Suprapubic skin (tissue), 4 donors: ENCODE data around the gene NUDT4. TPM values are rescaled to one million over a fixed set of nuclear protein-coding genes. Genes with fewer than 3 reads are reported as not detected.
A peak's percentile ranks its signal among the peaks of the same experiment; 100 is the strongest.

Source experiments
- DNase-seq, 2 donors: peaks; one replicate each; pipeline ENCODE4 v3.0.0-alpha.2; 2019; ENCODE audit warnings: low spot score in 2 of 2
- H3K27ac ChIP-seq: fragments of 200-600 bp; sonication (generic); one replicate; pipeline ENCODE4 v1.5.1; 2019
- H3K27me3 ChIP-seq: fragments of 200-600 bp; sonication (generic); one replicate; pipeline ENCODE4 v1.5.1; 2019
- H3K36me3 ChIP-seq: fragments of 200-600 bp; sonication (generic); one replicate; pipeline ENCODE4 v1.5.1; 2019
- H3K4me1 ChIP-seq: fragments of 200-600 bp; sonication (generic); one replicate; pipeline ENCODE4 v1.5.1; 2019
- H3K4me3 ChIP-seq: fragments of 200-600 bp; sonication (generic); one replicate; pipeline ENCODE4 v1.5.1; 2019; ENCODE audit warnings: mild to moderate bottlenecking
- H3K9me3 ChIP-seq: fragments of 200-600 bp; sonication (generic); one replicate; pipeline ENCODE4 v1.5.1; 2019
- EP300 ChIP-seq: sonication (generic); formaldehyde crosslinking; IDR thresholded peaks from one replicate; pipeline ENCODE4 v1.6.1; 2017; ENCODE audit warnings: antibody characterized with exemption
- POLR2A ChIP-seq, 2 donors: fragments of 450-650 bp; IDR thresholded peaks; one replicate each; pipeline ENCODE4 v1.6.1; 2017; ENCODE audit warnings: antibody characterized with exemption in 2 of 2, mild to moderate bottlenecking in 2 of 2, moderate library complexity in 2 of 2
- POLR2AphosphoS5 ChIP-seq, 3 donors: sonication (generic); formaldehyde crosslinking; IDR thresholded peaks; one replicate each; pipeline ENCODE4 v1.6.1; 2017; ENCODE audit warnings: antibody characterized with exemption in 3 of 3
- WGBS: methylation state at CpG from one replicate; pipeline ENCODE4 v1.1.5; 2018; 5-methylcytosine and 5-hydroxymethylcytosine counted together
- total RNA-seq, 4 donors: library from RNA; depleted of rRNA; stranded (reverse); fragments of >200 nt; gene quantifications; one replicate each; pipeline ENCODE4 v1.1.0, GENCODE V29; 2016
- TF ChIP-seq, protein P1 (sequence below), 2 donors: fragments of 200-600 bp in 1 of 2; fragments of 450-650 bp in 1 of 2; sonication (generic) in 1 of 2; IDR thresholded peaks; one replicate each; pipeline ENCODE4 v1.5.1; 2016 to 2019; ENCODE audit warnings: antibody characterized with exemption in 2 of 2, mild to moderate bottlenecking in 1 of 2, moderate library complexity in 1 of 2

NUDT4 gene
- total RNA-seq, 4 donors from 2014 or later, result 27.1 to 46.7 (median 34.5) TPM

DNA sequence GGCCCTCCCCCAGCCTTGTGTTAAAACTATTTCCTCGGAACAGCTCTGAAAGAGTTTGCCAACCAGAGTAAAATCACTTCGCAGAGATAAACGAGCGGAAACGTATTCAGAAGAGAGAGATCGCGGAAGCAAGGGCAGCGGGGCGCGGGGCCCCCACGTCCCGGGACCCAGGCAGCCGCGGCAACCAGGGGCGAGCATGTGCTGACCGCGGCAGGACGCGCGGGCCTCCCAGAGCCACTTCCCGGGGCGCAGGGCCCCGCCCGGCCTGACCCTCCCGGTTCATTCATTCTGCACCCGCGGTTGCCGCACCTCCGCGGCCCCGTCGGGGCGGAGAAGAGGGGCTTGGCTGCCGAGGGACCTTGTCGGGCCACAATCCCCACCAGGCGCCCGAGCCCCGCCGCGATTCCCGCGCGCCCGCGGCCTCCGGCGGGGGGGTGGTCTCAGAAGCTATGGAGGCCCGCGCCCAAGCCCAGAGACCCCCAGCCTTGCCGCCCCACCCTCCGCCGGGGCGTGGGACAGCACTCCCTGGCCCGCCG lies 63.4 kb downstream of the NUDT4 start:
- WGBS, result under 1% methylated on average over 13 of the region's 55 CpGs
- peak in 1 of 2 donors; percentile 79 for DNase-seq
- H3K4me1 ChIP-seq, result peaks cover 31% of the 10 kb centered on the region
- H3K27ac ChIP-seq, result peak overlapping the region; percentile 95
- no peaks in the 10 kb centered on the region for H3K36me3 ChIP-seq
- no peaks in the 10 kb centered on the region for H3K27me3 ChIP-seq
- H3K9me3 ChIP-seq, result no peaks in the 10 kb centered on the region
- H3K4me3 ChIP-seq, result peak overlapping the region; percentile 99
- TF ChIP-seq, protein P1, sequence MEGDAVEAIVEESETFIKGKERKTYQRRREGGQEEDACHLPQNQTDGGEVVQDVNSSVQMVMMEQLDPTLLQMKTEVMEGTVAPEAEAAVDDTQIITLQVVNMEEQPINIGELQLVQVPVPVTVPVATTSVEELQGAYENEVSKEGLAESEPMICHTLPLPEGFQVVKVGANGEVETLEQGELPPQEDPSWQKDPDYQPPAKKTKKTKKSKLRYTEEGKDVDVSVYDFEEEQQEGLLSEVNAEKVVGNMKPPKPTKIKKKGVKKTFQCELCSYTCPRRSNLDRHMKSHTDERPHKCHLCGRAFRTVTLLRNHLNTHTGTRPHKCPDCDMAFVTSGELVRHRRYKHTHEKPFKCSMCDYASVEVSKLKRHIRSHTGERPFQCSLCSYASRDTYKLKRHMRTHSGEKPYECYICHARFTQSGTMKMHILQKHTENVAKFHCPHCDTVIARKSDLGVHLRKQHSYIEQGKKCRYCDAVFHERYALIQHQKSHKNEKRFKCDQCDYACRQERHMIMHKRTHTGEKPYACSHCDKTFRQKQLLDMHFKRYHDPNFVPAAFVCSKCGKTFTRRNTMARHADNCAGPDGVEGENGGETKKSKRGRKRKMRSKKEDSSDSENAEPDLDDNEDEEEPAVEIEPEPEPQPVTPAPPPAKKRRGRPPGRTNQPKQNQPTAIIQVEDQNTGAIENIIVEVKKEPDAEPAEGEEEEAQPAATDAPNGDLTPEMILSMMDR (IDR thresholded peaks at IDR 0.05), result no peak

DNA sequence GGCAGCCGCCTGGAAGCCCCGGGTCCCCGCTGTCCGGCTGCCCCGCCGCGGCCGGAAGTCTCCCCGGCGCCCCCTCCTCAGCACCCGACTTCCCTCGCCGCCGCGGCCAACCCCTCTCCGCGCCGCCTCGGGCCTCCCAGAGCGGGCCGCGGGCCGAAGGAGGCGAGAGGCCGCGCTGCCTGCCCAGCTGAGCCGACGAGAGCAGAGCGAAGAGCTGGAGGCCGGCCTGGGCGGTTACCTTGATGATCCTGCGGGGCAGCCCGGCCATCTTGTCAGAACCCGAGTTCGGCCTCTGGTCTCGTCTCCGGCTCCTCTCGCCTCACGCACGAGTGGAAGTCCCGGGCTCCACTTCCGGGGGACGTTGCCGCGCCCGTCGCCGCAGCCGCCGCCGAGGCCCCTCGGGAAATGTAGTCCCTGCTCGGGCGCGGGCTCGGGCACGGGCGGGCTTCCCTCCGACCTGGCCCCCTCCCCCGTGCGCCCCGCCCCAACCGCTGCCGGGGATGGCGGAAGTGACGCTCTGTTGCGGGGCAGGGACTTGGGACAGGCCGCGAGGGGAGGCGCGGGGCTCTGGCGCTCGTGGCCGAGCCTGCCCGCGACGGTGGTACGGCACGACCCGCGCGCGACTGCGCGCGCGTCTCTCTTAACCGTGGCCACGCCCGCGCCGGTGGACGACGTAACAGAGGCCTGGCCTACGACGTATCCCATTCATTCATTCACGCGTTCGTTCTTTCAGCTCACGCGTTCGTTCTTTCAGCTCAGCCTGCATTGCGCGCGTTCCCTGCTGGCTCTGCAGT lies 64.1 kb downstream of the NUDT4 start, which contains the start of gene UBE2N:
Gene UBE2N, minus strand, starts transcription at position 331 of the 794 bp plus-strand sequence. Its CDS starts 63 bp downstream, at position 268.
- Histone ChIP-seq H3K27me3 (no peaks in the 10 kb centered on the region), H3K9me3 (no peaks in the 10 kb centered on the region), H3K27ac (peak within 1 kb of the TSS; percentile 95), H3K36me3 (no peaks in the 10 kb centered on the region), H3K4me3 (peak within 1 kb of the TSS; percentile 99), H3K4me1 (peaks cover 31% of the 10 kb centered on the region)
- peak; percentile 98 for DNase-seq
- TF ChIP-seq, protein P1 (IDR thresholded peaks at IDR 0.05), result no peak
- TF ChIP-seq POLR2A (IDR thresholded peaks at IDR 0.05) (peak in 1 of 2 donors; percentile 43), POLR2AphosphoS5 (IDR thresholded peaks at IDR 0.05) (peak; percentile 16 to 30 (median 23))
- under 1% methylated on average over 33 of the region's 105 CpGs for WGBS

DNA sequence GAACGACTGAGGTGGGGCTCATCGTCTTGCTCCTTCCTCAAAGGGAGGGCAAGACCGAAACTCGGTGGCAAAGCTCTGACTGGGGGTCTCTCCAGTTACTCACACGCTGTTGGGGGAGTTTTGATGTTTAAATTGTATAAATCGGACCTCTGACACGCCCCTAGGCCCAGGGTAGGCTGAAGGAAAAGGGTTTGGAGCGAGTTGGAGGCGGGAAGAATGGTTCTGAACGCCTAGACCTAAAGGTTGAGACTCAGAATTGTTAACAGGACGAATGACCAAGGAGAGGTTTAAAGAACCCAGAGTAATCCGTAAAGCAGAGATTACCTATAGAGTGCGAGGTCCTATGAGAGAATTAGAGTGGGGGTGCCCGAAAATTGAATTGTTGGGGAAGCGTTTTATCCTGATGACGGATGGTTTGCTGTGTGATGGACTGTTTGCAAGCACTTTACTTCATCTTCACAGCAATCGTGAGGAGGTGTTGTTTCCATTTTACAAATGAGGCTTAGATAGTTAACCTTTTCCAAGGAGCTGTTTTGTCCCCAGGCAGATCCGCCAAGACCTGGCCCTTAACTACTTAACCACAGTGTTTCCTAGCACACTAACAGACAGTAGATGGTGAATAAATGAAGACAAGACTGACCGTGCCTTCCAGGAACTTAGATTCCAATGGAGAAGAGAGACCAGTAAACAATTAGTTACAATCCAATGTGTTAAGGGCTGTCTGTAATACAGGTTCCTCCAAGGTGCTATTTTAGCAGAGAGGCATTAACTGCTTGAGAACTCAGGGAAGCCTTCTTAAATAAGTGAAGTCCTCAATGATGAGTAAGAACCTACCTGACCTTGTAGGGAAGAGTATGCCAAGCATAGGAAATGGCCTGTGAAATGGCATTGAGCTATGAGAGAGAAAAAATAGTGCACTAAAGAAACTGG lies 65.0 kb downstream of the NUDT4 start:
- H3K4me3 ChIP-seq, result peak overlapping the region; percentile 99
- no peak for DNase-seq
- no peaks in the 10 kb centered on the region for H3K9me3 ChIP-seq
- no peaks in the 10 kb centered on the region for H3K36me3 ChIP-seq
- peak overlapping the region; percentile 95 for H3K27ac ChIP-seq
- 8% methylated on average over 17 of the region's 19 CpGs for WGBS
- no peaks in the 10 kb centered on the region for H3K27me3 ChIP-seq
- no peak for TF ChIP-seq POLR2AphosphoS5 (IDR thresholded peaks at IDR 0.05)
- no peak for TF ChIP-seq EP300
- no peak for TF ChIP-seq POLR2A (IDR thresholded peaks at IDR 0.05)
- TF ChIP-seq, protein P1 (IDR thresholded peaks at IDR 0.05), result no peak
- H3K4me1 ChIP-seq, result peaks cover 31% of the 10 kb centered on the region

DNA sequence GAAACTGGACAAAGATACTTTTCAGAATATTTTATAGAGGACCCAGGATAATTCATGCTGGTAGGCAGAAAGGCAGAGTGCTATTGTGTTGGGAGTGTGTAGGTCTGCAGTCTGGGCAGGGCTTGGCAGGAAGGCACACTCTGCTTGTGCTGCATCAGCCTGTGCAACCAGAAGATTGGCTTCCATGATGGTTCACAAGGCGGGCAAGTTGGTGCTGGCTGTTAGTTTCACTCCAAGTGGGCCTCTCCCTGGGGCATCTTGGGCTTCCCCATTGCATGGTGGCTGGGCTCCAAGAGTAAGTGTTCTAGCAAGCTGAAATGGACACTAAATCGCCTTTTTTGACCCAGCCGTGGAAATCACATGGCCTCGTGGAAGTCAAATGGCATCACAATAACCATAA lies 65.9 kb downstream of the NUDT4 start:
- no peak for DNase-seq
- 43% methylated on average over 4 of the region's 4 CpGs for WGBS

More for the DNA sequence above, 65.9 kb downstream of the NUDT4 start:
- Histone ChIP-seq H3K4me3 (no peak overlapping the region), H3K9me3 (no peaks in the 10 kb centered on the region), H3K27me3 (no peaks in the 10 kb centered on the region), H3K27ac (no peak overlapping the region), H3K36me3 (no peaks in the 10 kb centered on the region), H3K4me1 (peaks cover 31% of the 10 kb centered on the region)
- TF ChIP-seq POLR2A (IDR thresholded peaks at IDR 0.05), result no peak
- TF ChIP-seq POLR2AphosphoS5 (IDR thresholded peaks at IDR 0.05), result no peak
- TF ChIP-seq, protein P1 (IDR thresholded peaks at IDR 0.05), result no peak
- no peak for TF ChIP-seq EP300
